A673 (cell line): ENCODE measurements around the gene ARMH1. TPM values are rescaled to one million over a fixed set of nuclear protein-coding genes. Genes with fewer than 3 reads are reported as not detected.

Source experiments
- BruUV-seq: library from RNA; stranded (reverse); fragments of 400-500 nt; replicated peaks from 2 replicates; lab custom pipeline; 2021; lab: Mats Ljungman, UMichigan
- CTCF ChIA-PET: fragments of 300-600 bp; sonication (Branson Sonifier 250); formaldehyde crosslinking; loops from one replicate; lab custom pipeline; 2022; ENCODE audit warnings: antibody characterized with exemption; lab: Charles Lee
- POLR2A ChIA-PET: fragments of 300-600 bp; sonication (Branson Sonifier 250); formaldehyde crosslinking; loops from one replicate; lab custom pipeline; 2022; ENCODE audit warnings: antibody characterized with exemption; ENCODE audit not compliant: low non-redundant PET; lab: Charles Lee
- DNase-seq: peaks from one replicate; pipeline ENCODE4 v3.0.0-alpha.2; 2015; ENCODE audit warnings: low spot score
- H3K27ac ChIP-seq: fragments of 200-600 bp; sonication (generic); 2 replicates; pipeline ENCODE4 v1.5.1; 2016; ENCODE audit warnings: mixed run types, low read depth, mild to moderate bottlenecking, mixed read lengths, antibody characterized with exemption, low read length; ENCODE audit not compliant: poor library complexity, severe bottlenecking
- H3K27me3 ChIP-seq: fragments of 200-600 bp; sonication (generic); replicated peaks from 2 replicates; pipeline ENCODE4 v1.6.1; 2017; ENCODE audit warnings: mixed run types, low read depth, mild to moderate bottlenecking, mixed read lengths, antibody characterized with exemption, low read length; ENCODE audit not compliant: insufficient read depth, poor library complexity
- H3K36me3 ChIP-seq: fragments of 200-600 bp; sonication (generic); 2 replicates; pipeline ENCODE4 v1.6.1; 2016; ENCODE audit warnings: mixed run types, mild to moderate bottlenecking, mixed read lengths, antibody characterized with exemption, low read length; ENCODE audit not compliant: insufficient read depth, poor library complexity, severe bottlenecking
- H3K4me1 ChIP-seq: fragments of 200-600 bp; sonication (generic); 2 replicates; pipeline ENCODE4 v1.6.1; 2017; ENCODE audit warnings: mixed run types, mild to moderate bottlenecking, mixed read lengths, antibody characterized with exemption, low read length; ENCODE audit not compliant: insufficient read depth, poor library complexity, severe bottlenecking
- H3K4me3 ChIP-seq: fragments of 200-600 bp; sonication (generic); 2 replicates; pipeline ENCODE4 v1.5.1; 2016; ENCODE audit warnings: low read depth, mixed run types, mild to moderate bottlenecking, mixed read lengths, low read length; ENCODE audit not compliant: poor library complexity, severe bottlenecking
- H3K9me3 ChIP-seq: fragments of 200-600 bp; sonication (generic); 2 replicates; pipeline ENCODE4 v1.6.1; 2016; ENCODE audit warnings: mixed run types, low read depth, mild to moderate bottlenecking, mixed read lengths, antibody characterized with exemption, low read length; ENCODE audit not compliant: poor library complexity, severe bottlenecking
- EZH2 ChIP-seq: fragments of 200-600 bp; sonication (generic); IDR thresholded peaks from 2 replicates; pipeline ENCODE4 v1.6.1; 2017; ENCODE audit warnings: borderline replicate concordance, low read depth, mild to moderate bottlenecking, mixed read lengths, antibody characterized with exemption, low read length; ENCODE audit not compliant: poor library complexity, severe bottlenecking
- intact Hi-C: fragments of 100-400 bp; cut with micrococcal nuclease; formaldehyde crosslinking; loops from one replicate; pipeline ENCODE4 v1.10.0; 2022; ENCODE audit not compliant: unreplicated experiment
- total RNA-seq: library from RNA; stranded (reverse); gene quantifications from 2 replicates; pipeline ENCODE4 v1.2.3, GENCODE V29; 2021
- TF ChIP-seq, protein P1 (sequence below): fragments of 300-800, 200-600 bp; sonication (generic); conservative IDR thresholded peaks from 2 replicates; pipeline ENCODE4 v1.5.1; 2017; ENCODE audit warnings: low read depth, mild to moderate bottlenecking, antibody characterized with exemption, low read length, moderate library complexity, mixed read lengths

Gene ARMH1
- total RNA-seq, 1 experiment from 2014 or later: 0.26 TPM

DNA sequence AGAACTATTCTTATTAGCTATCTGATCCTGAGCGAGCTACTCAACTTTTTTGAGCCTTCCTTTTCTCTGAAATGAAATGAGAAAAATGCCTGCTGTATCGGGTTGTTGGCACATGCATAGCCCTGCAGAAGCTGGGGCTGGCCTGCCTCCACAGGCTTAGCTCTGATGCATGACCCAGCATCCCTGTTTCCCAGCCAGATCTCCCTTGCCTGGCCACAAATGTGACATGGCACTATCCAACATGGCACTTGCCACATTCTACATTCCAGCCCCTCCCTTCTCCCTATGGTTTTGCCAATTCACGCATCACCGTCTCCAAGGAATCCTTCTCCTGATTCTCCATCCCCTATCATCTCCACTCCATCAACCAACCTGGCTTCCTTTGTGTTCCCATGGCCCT lies 42.6 kb downstream of the ARMH1 start:
- TF ChIP-seq, protein P1, sequence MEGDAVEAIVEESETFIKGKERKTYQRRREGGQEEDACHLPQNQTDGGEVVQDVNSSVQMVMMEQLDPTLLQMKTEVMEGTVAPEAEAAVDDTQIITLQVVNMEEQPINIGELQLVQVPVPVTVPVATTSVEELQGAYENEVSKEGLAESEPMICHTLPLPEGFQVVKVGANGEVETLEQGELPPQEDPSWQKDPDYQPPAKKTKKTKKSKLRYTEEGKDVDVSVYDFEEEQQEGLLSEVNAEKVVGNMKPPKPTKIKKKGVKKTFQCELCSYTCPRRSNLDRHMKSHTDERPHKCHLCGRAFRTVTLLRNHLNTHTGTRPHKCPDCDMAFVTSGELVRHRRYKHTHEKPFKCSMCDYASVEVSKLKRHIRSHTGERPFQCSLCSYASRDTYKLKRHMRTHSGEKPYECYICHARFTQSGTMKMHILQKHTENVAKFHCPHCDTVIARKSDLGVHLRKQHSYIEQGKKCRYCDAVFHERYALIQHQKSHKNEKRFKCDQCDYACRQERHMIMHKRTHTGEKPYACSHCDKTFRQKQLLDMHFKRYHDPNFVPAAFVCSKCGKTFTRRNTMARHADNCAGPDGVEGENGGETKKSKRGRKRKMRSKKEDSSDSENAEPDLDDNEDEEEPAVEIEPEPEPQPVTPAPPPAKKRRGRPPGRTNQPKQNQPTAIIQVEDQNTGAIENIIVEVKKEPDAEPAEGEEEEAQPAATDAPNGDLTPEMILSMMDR: no peak
- TF ChIP-seq EZH2: no peak
- CTCF ChIA-PET: no interaction called here
- no peak for DNase-seq
- Histone ChIP-seq H3K9me3 (no peaks in the 10 kb centered on the region), H3K27me3 (no peaks in the 10 kb centered on the region), H3K4me3 (no peak overlapping the region), H3K27ac (no peak overlapping the region), H3K4me1 (peaks cover 3% of the 10 kb centered on the region), H3K36me3 (no peaks in the 10 kb centered on the region)
- POLR2A ChIA-PET: no interaction called here
- no TSS peak for BruUV-seq
- intact Hi-C loops: no loop called here

DNA sequence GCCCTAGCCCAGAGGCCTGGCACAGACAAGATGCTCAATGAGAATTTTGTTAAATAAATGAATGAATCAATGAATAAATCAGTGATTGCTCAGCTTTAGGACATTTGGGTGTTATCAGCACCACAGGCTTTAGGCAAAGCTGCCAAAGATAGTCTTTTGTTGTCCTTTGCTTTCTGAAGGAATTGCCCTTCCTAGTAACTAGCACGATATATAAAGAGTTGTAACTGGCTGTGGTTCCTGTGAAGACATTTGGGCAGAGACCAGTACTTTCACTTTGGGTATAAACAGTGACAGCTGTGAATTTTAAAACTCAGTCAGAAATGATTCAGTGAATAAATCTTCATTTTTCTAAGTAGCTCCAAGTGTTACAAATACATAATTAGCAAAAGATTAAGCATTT lies 43.1 kb downstream of the ARMH1 start:
- BruUV-seq: no TSS peak
- TF ChIP-seq, protein P1: no peak
- TF ChIP-seq EZH2: no peak
- H3K27ac ChIP-seq: no peak overlapping the region
- H3K27me3 ChIP-seq: no peaks in the 10 kb centered on the region
- H3K9me3 ChIP-seq: no peaks in the 10 kb centered on the region
- intact Hi-C loops: no loop called here
- H3K4me3 ChIP-seq: no peak overlapping the region
- peaks cover 3% of the 10 kb centered on the region for H3K4me1 ChIP-seq
- CTCF ChIA-PET: no interaction called here
- no peaks in the 10 kb centered on the region for H3K36me3 ChIP-seq
- POLR2A ChIA-PET: no interaction called here
- DNase-seq: no peak

DNA sequence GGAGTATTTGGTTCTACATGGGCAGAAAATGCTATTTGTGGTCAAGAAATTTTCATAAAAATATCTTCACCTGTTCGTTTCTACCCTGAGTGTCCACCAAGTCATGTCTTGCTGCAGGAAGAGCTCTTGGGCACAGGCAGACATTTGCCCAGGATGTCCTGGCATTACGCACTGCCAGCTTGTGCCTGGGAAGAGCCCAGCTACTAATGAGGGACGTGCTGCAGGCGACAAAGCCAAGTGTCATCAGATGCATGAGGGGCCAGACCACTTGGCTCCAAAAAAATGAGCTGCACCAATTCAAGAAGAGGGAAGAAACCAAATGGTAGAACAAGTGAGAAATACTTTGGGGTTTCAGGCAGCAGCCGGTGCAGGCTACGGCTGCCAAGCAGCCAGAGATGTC lies 43.6 kb downstream of the ARMH1 start:
- peaks cover 3% of the 10 kb centered on the region for H3K4me1 ChIP-seq
- no peak overlapping the region for H3K4me3 ChIP-seq
- no peaks in the 10 kb centered on the region for H3K27me3 ChIP-seq
- no TSS peak for BruUV-seq
- H3K9me3 ChIP-seq: no peaks in the 10 kb centered on the region
- ChIA-PET POLR2A (interaction anchor here (0.7 kb wide), 1 partner anchor 15 kb away, joined by 16 read pairs; no protein-coding TSS in a partner anchor), CTCF (no interaction called here)
- intact Hi-C loops: no loop called here
- TF ChIP-seq EZH2: no peak
- TF ChIP-seq, protein P1: no peak
- H3K36me3 ChIP-seq: no peaks in the 10 kb centered on the region
- H3K27ac ChIP-seq: no peak overlapping the region
- DNase-seq: no peak
